GM19372 (cell line): Measurements from ENCODE around the gene PTBP1.
A peak's percentile ranks its signal among the peaks of the same experiment; 100 is the strongest.

Experiments
- ATAC-seq: cut with Tn5 transposase; IDR thresholded peaks from one replicate; pipeline ENCODE4 v1.9.1; 2021; ENCODE audit warnings: mild to moderate bottlenecking, low read depth, moderate library complexity; ENCODE audit not compliant: unreplicated experiment

The PTBP1 gene

DNA sequence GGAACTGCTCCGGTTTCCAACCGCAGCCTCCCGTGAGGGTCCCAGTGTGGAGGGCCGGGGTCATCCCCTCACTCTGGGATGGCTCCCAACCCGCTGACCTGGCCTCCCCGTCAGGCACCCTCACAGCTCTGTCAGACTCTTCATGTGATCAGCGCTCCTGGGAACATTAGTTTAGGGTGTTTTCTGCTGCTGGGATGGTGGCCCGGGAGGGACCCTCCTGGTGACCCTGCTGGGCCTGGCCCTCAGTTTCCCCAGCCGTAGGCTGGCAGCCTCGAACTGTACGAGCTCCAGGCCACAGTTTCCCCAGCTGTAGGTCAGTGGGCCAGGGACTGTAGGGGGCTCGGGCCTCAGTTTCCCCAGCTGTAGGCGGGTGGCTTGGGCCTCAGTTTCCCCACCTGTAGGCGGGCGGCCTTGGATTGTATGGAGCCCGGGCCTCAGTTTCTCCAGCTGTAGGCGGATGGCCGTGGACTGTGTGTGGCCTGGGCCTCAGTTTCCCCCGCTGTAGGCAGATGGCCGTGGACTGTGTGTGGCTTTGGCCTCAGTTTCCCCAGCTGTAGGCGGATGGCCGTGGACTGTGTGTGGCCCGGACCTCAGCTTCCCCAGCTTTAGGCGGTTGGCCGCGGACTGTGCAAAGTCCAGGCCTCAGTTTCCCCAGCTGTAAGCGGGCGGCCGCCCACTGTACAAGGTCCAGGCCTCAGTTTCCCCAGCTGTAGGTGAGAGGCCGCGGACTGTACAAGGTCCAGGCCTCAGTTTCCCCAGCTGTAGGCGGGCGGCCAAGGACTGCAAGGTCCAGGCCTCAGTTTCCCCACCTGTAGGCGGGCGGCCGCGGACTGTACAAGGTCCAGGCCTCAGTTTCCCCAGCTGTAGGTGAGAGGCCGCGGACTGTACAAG is 1.3 kb upstream of the PTBP1 start:
- no peak for ATAC-seq

DNA sequence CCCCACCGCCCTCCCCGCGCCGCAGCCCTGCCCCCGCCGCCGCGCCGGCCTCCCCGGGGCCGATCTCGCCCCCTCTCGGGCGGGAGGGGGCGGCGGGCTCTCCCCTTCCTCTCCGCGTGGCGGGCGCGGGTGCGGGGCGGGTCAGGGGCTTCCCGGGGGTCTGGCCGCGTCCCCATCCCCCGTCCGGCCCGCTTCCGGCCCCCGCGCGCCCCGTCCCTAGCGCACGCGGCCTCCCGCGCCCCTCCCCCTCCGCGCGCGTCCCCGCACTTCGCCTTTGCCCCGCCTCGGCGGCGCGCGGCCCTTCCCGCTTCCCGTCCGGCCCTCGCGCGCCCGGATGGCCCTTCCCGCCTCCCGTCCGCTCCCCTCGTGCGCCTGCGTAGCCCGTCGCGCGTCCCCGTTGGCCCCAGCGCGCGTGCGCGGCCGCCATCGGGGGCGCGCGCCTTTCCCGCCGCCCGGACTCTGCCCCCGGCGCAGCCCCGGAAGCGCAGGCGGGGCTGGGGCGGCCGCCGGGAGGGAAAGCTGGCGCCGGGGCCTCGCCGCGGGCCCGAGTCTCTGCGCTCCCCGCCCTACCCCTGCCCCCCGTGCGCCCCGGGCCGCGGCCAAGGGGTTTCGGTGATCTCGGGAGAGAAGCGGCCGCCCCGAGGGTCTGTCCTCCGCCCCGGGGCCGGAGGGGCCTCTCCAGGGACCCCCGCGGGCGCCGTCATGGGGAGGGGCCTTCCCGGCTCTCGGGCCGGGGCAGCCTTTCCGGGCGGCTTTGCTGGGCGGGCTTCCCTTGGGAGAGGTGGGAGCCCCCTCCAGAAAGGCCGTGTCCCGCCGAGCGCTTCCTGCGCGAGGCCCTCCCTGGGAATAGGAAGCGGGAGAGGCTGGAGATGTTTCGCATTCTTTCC is 519 bp downstream of the PTBP1 start:
- peak; percentile 43 for ATAC-seq

DNA sequence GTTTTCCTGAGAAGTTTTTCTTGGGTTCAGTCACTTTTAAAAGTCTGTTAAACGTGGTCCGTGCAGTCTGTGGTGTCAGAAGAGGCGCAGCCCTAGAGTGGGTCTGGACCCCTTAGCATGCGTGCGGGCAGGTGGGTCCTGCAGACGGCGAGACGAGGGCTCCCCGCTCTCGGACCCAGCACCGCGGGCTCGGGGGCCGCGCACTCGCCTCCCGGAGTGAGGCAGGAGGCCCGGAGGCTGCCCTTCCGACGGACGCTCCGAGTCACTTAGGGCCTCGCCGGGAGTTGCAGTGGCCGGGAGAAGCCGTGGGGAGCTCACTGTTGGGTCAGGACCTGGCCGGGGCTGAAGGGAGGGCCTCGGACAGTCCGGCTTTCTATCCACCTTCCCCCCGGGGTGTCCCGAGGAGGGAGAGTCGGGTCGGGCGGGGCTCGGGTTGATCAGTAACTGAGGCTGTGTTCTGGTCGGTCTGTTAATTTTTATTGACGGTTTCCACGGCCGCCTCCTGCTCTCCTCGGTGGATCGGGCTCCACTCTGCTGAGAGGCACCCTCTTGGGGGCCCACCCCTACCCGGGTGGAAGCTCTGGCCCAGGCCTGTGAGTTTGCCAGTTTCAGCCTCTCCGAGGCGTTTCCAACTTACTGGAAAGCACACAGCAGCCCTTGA is 1.3 kb downstream of the PTBP1 start:
- ATAC-seq = no peak

DNA sequence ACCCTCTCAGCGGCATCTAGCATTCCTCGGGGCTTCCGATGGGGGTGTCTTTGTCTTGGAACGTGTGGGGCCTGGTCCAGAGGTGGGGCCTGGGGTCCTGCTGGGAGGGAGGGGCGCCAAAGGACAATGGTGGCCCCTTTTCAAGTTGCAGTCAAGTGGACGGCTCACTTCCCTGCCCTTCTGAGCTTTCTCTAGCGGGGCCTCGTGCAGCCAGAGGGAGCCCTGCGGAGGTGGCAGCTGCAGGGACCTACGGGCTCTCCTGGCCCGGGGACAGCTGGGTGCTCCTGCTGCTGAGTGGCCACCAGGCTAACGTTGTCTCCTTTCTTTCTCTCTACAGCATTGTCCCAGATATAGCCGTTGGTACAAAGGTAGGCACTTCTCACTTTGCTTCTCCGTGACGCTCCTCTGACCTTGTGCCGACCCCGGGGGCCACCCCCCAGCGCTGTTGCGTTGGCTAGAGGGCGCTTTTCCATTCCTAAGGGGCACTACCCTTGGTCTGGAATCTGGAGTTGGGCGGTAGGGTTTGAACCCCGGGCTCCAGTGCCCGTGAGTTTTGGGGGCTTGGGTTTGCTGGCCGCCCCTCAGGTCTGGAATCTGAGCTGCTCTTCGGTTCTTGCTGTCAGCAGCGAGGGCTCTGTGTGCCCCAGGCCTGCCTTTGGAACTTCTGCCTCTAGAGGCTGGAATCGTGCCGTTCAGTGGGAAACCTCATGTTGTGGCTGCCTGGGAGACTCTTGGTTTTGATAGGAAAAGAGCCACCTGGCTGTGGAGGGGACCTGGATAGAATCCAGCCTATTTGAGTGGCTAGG is 2.0 kb downstream of the PTBP1 start:
- ATAC-seq = no peak

DNA sequence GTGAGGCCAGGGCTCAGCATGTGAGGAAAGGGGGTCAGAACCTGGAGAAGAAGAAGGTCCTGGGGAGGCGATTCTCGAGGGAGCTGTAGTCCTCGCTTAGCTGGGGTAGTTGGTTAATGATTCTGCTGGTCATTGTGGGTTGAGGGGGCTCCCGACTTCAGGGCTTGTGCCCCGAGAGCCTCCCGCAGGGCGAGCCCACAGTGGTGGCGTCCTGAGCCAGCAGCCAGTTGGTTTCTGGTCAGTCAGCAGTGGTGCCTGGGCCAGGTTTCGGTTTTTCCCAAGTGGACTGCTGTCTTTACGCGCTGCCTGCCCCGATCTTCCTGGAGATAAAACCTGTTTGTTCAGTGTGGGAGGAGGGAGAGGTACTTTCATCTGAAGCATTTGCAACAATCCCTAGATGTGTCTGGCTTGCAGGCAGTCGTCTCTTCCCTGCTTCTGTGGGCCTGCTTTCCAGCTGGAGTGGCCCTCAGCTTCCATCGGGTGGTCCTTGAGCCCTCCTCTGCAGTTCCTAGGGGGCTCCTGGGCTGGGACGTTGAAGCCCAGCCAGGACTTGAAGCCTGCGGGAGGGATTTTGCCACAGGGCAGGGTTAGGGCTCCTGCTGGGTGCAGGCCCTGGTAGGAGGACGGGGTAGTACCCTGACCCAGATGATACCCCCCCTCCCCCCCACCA is 3.2 kb downstream of the PTBP1 start:
- no peak for ATAC-seq

DNA sequence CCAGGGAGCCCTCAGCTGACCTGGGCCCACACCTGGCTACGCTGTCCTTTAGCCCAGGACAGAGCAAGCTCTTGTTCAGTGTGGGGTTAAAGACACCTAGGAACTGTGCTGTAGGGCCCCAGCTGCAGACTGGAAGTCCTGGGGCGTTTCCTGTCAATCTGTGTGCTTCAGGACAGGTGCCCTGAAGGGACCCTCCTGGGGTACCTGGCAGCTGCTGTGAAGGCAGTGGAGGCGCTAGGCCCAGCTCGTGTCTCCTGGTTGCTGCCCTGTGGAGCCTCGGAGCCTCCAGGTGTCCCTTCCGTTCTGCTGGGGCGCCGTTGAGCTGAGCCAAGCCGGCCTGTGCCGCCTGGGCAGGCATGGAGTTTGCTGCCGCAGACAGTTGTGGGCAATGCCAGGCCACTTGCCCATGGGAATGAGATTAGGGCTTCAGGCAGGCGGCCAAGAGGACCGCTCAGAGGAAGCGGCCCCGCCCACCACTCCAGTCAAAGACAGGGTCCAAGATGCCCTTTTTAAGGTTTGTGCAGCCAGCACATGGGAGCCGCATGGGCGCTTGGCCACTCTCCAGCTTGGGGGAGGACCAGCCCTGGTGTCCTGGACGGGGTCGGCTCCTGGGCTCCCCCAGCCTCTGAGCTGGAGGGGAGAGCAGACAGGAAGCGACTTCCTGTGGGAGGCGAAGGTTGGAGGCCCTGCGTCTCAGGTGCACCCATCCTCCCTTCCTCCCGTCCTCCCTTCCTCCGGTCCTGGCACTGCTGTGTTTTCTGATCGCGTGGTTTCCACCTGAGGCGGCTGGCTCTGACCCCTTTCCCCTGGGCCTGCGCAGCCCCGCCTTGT is 4.0 kb downstream of the PTBP1 start:
- ATAC-seq = no peak

DNA sequence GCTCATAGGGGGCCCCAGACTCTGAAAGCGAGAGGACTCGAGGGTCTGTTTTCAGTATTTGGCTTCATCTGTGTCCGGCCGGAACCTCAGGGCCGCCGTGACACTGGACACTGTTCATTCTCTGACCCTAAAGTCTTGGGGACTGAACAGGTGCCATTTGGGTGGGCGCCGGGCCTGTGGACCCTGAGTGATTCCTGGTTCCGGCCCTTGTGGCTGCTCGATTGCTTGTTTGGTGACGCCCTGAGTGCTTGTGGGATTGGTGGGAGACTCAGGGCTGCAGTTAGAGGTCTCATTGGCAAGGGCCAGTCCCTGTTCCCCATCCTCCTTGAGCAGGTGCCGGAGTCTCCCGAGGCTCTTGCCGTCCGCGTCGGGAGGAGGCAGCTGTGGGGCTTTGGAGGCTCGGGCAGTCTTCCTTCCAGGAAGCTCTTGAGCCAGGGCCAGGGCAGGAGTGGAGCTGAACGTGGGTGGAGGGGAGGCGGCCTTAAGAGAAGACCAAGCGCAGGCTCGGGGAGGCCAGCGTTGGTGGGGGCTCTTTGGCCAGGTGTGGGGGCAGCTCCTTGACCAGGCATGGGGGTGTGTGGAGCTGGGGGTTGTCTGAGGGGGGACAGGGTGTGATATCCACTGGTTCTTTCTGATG is 4.7 kb downstream of the PTBP1 start:
- ATAC-seq = no peak

DNA sequence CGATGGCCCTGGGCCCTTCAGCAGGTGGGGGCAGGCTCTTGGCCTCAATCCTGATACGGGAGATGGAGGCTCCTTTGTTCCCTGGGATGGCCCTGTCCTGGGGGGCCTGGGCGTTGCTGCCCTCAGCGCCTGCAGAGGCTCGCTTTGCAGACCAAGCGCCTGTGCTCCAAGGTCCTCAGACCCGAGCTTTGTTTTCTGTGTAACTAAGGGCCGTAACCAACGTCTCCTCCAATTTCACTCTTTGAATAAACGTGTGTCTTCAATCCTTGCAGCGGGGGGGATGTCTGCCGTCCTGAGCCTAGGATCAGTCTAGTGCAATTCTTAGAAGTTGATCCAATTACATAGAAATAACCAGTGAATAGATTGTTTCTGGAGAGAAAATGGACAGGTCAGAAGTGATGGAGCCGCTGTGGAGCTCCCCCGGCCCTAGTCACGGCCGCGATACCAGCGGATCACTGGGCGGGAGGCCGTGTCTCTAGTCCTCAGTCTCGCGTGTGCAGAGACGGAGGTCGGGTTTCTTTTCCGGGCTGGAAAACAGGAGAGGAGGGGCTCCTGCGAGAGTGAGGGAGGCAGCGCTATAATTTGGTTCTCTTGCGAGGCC is 5.3 kb downstream of the PTBP1 start:
- no peak for ATAC-seq

DNA sequence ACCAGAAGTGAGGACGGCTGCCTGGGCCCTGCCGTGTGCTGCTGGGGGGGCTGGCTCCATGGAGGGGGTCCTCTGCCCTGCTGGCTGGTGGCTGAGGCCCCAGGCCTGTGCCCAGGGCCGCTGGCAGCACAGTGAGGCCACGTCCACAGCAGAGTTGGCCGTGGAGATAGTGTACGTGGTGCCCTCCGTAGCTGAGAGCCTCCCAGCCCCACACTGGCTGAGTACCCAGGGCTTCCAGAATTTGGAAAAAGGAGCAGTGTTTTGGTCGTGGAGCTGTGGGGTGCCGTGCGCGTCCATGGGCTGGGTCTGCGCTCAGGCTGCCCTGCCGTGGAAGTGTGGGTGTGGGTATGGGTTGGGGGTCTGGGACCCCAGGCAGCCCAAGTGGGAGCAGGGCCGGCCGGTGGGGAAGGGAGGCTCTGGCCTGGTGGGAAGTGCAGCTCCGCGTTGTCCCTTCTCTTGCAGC is 5.9 kb downstream of the PTBP1 start:
- ATAC-seq = no peak

DNA sequence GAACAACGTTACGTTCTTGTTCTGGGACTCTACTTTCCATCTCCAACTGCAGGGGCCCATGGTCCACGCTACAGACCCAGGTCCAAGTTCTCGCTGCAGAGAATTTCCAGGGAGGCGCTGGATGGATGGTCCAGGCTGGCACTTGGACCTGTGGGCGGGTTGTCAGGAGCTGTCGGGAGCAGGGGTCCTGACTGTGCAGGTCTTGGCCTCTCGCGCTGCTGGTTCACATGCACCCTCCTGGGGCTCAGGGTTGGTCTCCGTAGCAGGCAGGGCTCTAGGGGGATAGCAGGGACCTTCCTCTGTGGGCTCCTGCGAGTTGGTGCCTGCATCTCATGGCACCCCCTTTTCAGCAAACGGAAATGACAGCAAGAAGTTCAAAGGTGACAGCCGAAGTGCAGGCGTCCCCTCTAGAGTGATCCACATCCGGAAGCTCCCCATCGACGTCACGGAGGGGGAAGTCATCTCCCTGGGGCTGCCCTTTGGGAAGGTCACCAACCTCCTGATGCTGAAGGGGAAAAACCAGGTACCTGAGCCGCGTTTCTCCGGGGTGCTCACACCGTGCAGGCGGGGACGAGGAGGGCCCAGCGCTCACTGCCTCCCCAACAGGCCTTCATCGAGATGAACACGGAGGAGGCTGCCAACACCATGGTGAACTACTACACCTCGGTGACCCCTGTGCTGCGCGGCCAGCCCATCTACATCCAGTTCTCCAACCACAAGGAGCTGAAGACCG is 6.6 kb downstream of the PTBP1 start:
- ATAC-seq = no peak

DNA sequence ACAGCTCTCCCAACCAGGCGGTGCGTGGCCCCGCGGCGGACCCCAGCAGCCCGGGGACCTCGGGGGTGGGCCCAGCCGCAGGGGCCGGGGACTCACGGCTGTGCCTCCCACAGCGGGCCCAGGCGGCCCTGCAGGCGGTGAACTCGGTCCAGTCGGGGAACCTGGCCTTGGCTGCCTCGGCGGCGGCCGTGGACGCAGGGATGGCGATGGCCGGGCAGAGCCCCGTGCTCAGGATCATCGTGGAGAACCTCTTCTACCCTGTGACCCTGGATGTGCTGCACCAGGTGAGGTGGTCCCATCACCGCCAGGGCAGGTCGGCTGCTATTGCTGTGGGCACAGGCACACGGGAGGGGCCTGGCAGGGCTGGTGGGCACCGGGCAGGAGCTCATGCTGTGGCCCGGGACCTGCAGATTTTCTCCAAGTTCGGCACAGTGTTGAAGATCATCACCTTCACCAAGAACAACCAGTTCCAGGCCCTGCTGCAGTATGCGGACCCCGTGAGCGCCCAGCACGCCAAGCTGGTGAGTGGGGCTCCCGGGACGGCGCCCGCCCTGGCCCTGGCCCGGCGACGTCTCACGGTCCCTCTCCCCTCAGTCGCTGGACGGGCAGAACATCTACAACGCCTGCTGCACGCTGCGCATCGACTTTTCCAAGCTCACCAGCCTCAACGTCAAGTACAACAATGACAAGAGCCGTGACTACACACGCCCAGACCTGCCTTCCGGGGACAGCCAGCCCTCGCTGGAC is 7.3 kb downstream of the PTBP1 start:
- ATAC-seq = no peak

DNA sequence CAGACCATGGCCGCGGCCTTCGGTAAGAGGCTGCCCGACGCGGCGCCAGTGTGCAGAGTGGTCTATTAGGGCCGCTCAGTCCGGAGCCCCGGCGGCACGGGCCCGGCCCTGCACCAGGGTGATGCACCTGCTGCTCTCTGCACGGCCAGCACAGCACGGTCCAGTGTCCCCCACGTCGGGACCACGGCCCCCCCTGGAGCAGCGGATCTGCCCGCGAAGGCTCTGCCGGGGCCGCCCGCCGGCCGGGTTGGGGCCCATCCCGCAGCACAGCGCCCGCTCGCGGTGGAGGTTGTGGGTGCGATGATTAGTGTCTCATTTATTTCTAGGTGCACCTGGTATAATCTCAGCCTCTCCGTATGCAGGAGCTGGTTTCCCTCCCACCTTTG is 7.9 kb downstream of the PTBP1 start:
- ATAC-seq = no peak

DNA sequence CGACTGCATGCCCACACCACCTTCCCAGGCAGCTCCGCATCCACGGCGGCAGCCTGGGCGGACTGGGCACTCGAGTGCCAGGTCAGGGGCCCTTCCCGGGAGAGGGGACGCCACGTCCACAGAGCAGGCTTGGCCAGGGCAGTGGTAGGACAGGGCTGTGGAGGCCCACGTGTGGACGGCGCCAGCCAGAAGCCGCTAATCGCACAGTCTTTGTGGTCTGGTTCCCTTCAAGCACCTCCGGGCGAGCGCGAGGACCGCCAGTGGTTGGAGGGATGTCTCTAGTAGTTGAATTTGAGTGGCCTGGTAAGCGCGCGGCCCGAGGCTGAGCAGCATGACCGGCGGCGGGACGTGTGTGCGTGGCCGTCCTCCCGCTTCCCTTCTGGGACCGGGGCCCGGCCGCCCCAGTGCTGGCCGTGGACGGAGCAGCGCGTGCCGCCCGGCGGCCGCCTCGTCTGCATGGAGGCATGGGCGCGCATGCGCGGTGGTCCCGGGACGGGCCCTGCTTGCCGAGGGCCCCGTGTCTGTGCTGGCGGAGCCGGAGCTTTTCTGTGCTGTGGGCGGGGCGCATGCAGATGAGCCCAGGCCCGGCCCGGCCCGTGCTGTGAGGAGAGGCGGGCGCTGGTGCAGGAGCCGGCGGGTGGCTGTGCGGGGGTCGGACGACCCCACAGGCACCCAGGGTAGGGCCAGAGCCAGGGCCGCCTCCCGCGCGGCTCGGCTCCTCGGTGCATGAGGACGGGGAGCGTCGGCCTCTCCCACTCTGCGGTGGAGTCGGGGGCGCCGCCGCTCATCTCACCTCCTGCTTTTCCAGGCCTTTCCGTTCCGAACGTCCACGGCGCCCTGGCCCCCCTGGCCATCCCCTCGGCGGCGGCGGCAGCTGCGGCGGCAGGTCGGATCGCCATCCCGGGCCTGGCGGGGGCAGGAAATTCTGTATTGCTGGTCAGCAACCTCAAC is 8.6 kb downstream of the PTBP1 start:
- no peak for ATAC-seq

DNA sequence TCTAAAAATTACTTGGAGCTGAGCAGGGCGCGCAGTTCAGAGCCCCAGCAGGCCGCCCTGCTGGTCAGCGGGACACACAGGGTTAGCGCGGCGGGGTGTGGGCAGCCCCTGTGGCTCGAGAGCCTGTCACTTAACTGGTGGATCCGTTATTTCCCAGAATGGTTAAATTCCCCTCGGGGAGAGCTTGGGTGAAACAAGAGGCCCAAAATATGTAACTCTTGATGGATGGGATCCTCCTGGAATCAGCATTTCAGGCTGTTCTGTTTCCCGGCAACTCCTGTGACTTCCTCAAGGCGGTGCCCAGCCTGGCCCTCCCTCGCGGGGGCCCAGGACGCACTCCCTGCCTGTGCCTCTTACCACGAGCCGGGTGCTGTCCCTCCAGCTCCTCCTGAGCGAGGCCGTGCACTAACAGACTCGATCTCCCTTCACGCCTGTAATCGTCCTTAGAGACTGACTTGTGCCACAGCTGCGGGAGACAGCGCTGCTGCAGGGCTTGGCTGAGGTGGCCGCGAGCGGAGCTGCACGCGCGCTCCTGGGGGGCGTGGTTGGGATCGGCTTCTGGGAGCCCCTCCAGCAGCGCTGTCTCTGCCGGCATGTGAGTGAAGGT is 9.7 kb downstream of the PTBP1 start:
- no peak for ATAC-seq
